Effector memory CD4-positive, alpha-beta T cell (primary cell): ENCODE data around the gene SENP6.
"Not testable (repeated sequence)": the region's sequence is repeated elsewhere in the genome, so short reads cannot be mapped to it uniquely, and the experiment has no call there.

ENCODE experiments used
- DNase-seq, 3 donors: peaks; one replicate each; pipeline ENCODE4 v3.0.0-alpha.2; 2020
- H3K27ac ChIP-seq: 2 replicates; pipeline ENCODE4 v1.7.0; 2013; ENCODE audit warnings: mild to moderate bottlenecking, low read length, moderate library complexity; ENCODE audit not compliant: insufficient read depth, poor library complexity, severe bottlenecking
- H3K27me3 ChIP-seq: replicated peaks from 2 replicates; pipeline ENCODE4 v1.7.0; 2013; ENCODE audit warnings: mild to moderate bottlenecking, low read length; ENCODE audit not compliant: insufficient read depth, control insufficient read depth, poor library complexity, severe bottlenecking
- H3K36me3 ChIP-seq: 2 replicates; pipeline ENCODE4 v1.7.0; 2013; ENCODE audit warnings: mild to moderate bottlenecking, low read length, moderate library complexity; ENCODE audit not compliant: control insufficient read depth, insufficient read depth
- H3K4me1 ChIP-seq: 2 replicates; pipeline ENCODE4 v1.7.0; 2013; ENCODE audit warnings: low read length, mild to moderate bottlenecking; ENCODE audit not compliant: control insufficient read depth, insufficient read depth, poor library complexity, severe bottlenecking
- H3K4me3 ChIP-seq: 2 replicates; pipeline ENCODE4 v1.7.0; 2013; ENCODE audit warnings: low read length, low read depth, mild to moderate bottlenecking; ENCODE audit not compliant: insufficient read depth, poor library complexity, severe bottlenecking
- H3K9me3 ChIP-seq: 2 replicates; pipeline ENCODE4 v1.7.0; 2013; ENCODE audit warnings: mild to moderate bottlenecking, low read length, moderate library complexity; ENCODE audit not compliant: control insufficient read depth

The SENP6 gene

GRCh38 chr6:75691012-75691411, 89.3 kb downstream of the SENP6 start:
- H3K4me3 ChIP-seq = no peak overlapping the region
- H3K36me3 ChIP-seq = peaks cover 6% of the 10 kb centered on the region
- no peak for DNase-seq
- no peak overlapping the region for H3K27ac ChIP-seq
- no peaks in the 10 kb centered on the region for H3K27me3 ChIP-seq
- no peaks in the 10 kb centered on the region for H3K9me3 ChIP-seq
- no peaks in the 10 kb centered on the region for H3K4me1 ChIP-seq

DNA sequence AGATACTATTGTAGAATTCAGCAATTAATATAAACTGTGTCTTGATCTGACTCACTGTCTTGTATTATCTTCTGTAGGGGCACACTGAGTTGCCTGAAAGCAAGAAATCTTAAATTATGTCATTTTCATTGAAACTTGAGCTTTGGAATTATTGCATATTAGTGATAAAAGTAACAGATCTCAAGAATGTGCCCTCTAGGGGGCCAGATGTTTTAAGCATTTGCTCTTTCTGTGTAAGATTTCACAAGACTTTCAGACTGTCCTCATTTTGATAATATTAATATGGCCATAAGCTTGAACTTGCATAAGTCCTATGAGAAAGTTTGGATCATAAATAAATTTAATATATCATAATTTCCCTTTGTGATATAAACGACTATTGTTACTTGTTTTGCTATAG, 91.9 kb downstream of the SENP6 start:
- Histone ChIP-seq H3K4me1 (no peaks in the 10 kb centered on the region), H3K4me3 (no peak overlapping the region), H3K36me3 (peaks cover 18% of the 10 kb centered on the region), H3K27me3 (no peaks in the 10 kb centered on the region), H3K9me3 (no peaks in the 10 kb centered on the region), H3K27ac (no peak overlapping the region)
- no peak for DNase-seq

DNA sequence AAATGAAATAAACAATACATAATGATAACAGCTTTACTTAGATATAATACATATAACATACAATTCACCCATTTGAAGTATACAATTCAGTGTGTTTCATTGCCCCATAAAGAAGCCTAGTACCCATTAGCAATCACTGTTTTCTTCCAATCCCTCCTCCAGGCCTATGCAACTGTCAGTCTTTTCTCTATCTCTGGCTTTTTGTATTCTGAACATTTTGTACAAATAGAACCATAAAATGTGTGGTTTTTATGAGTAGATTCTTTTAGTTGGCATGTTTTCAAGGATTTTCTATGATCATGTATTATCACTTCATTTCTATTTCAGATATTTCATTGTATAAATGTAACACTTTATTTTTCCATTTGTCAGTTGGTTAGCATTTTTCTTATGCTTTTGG, 92.7 kb downstream of the SENP6 start:
- H3K27ac ChIP-seq = no peak overlapping the region
- DNase-seq = no peak
- no peaks in the 10 kb centered on the region for H3K27me3 ChIP-seq
- H3K4me3 ChIP-seq = no peak overlapping the region
- H3K4me1 ChIP-seq = no peaks in the 10 kb centered on the region
- peaks cover 18% of the 10 kb centered on the region for H3K36me3 ChIP-seq
- no peaks in the 10 kb centered on the region for H3K9me3 ChIP-seq

DNA sequence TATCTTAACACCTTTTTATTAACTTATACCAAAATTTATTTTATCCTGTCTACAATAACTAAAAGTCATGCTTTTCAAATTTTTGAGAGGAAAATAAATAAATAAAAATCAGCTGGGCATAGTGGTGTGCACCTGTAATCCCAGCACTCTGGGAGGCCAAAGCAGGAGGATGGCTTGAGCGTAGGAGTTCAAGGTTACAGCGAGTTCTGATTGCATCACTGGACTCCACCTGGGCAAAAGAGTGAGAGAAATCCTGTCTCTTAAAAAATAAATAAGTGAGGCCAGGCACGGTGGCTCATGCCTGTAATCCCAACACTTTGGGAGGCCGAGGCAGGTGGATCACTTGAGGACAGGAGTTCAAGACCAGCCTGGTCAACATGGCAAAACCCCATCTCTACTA, 106.7 kb downstream of the SENP6 start:
- H3K9me3 ChIP-seq, H3K4me1 ChIP-seq, H3K27ac ChIP-seq, H3K4me3 ChIP-seq, DNase-seq, H3K27me3 ChIP-seq: not testable (repeated sequence)
- peaks cover 22% of the 10 kb centered on the region for H3K36me3 ChIP-seq

- Histone ChIP-seq H3K27me3 (no peaks in the 10 kb centered on the region), H3K36me3 (peaks cover 46% of the 10 kb centered on the region), H3K9me3 (no peaks in the 10 kb centered on the region), H3K4me1 (no peaks in the 10 kb centered on the region), H3K4me3 (no peak overlapping the region), H3K27ac (no peak overlapping the region)
- DNase-seq = no peak
These were observed 109.5 kb downstream of the SENP6 start for GRCh38 chr6:75711173-75711572.

GRCh38 chr6:75719133-75719532, 117.5 kb downstream of the SENP6 start:
- Histone ChIP-seq H3K9me3 (no peaks in the 10 kb centered on the region), H3K36me3 (peaks cover 17% of the 10 kb centered on the region), H3K27me3 (no peaks in the 10 kb centered on the region), H3K27ac (no peak overlapping the region), H3K4me3 (no peak overlapping the region), H3K4me1 (no peaks in the 10 kb centered on the region)
- DNase-seq = no peak

DNA sequence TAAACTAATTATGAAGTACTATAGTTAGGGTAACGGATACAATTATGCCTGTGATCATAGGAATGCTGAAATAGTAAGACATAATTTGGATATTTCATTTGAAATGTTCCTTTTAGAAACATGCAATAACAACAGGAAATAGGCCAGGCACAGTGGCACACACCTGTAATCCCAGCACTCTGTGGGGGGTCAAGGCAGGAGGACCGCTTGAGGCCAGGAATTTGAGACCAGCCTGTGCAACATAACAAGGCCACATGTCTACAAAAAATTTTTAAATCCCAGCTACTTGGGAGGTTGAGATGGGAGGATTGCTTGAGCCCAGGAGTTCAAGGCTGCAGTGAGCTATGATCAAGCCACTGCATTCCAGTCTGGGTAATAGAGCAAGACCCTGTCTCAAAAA, 121.7 kb downstream of the SENP6 start:
- no peaks in the 10 kb centered on the region for H3K9me3 ChIP-seq
- DNase-seq = no peak
- H3K27ac ChIP-seq = no peak overlapping the region
- no peaks in the 10 kb centered on the region for H3K4me1 ChIP-seq
- no peaks in the 10 kb centered on the region for H3K36me3 ChIP-seq
- no peaks in the 10 kb centered on the region for H3K27me3 ChIP-seq
- no peak overlapping the region for H3K4me3 ChIP-seq

GRCh38 chr6:75727206-75727605, 125.5 kb downstream of the SENP6 start:
- no peak for DNase-seq
- Histone ChIP-seq H3K27me3 (no peaks in the 10 kb centered on the region), H3K36me3 (no peaks in the 10 kb centered on the region), H3K4me1 (no peaks in the 10 kb centered on the region), H3K9me3 (no peaks in the 10 kb centered on the region), H3K27ac (no peak overlapping the region), H3K4me3 (no peak overlapping the region)

GRCh38 chr6:75731029-75731428, 129.3 kb downstream of the SENP6 start:
- DNase-seq, H3K36me3 ChIP-seq: not testable (repeated sequence)

DNA sequence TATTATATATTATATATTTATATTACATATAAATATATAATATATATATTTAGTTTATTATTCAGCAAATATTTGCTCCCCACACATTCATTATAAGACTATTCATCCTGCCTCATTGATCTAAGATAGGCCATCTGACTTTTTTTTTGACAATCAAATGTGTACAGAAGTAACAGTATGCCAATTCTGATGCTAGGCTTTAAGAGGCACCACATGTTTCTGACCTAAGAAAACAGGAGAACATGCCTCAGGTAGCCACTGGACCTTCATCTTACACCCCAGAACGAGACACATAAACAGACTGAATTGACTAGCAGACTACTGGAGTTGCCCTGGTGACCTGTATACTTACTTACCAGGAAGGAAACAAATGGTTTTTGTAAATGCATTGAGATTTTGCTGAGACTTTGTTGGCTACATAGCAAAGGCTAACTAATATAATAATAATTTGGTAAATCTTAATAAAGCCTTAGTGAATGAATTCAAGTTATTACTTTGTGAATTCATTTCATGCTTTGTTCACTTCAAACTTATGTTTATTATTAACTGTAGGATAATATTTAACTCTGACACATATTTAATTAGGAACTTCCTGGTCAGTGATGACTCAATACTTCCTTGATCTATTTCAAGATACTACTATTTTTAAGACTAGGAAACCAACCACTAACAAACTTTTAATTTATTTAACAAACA, 134.0 kb downstream of the SENP6 start:
- Histone ChIP-seq H3K4me3 (no peak overlapping the region), H3K27me3 (no peaks in the 10 kb centered on the region), H3K36me3 (no peaks in the 10 kb centered on the region), H3K27ac (no peak overlapping the region), H3K9me3 (no peaks in the 10 kb centered on the region), H3K4me1 (no peaks in the 10 kb centered on the region)
- DNase-seq = no peak

More at GRCh38 chr6:75731029-75731428, 129.3 kb downstream of the SENP6 start:
- not testable (repeated sequence) for H3K4me3 ChIP-seq, H3K27me3 ChIP-seq, H3K9me3 ChIP-seq, H3K27ac ChIP-seq, H3K4me1 ChIP-seq
